ENCODE measurements around the gene KIF4A. TPM values are rescaled to one million over a fixed set of nuclear protein-coding genes. Genes with fewer than 3 reads are reported as not detected.

The KIF4A gene
- total and polyA plus RNA-seq, 9 of the 15 experiments (the other 6 are each of a cell fraction or from before 2014, with no cell fraction given) = 13.0 to 42.7 (median 35.9) TPM

DNA sequence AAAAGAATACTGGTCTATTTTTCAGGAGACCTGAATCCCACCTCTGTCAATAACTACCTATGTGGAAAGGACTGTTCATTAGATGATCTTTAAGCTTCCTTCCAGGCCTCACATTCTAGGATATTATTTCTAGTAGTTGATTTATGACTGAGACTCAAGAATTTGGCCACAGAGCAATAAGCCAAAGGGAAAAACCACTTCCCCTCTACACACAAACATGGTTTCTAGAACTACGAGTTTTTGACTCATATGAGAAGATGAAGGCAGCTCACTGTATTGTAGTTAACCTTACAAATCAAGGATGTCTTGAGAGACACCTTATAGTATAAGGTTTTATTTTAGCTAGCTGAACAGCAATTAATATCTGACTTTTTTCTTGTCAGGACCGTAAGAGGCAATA, 96.3 kb downstream of the KIF4A start:
- DNase-seq (ENCODE audit: extremely low read depth in 1 of 4, low spot score in 3 of 4) = no peak
- Histone ChIP-seq H3K36me3 (ENCODE audit: control insufficient read depth, insufficient read depth, low read length) (peaks cover 33% of the 10 kb centered on the region; the same call in 1 of the 3 replicates), H3K9me1 (ENCODE audit: control insufficient read depth, insufficient read depth, low read length) (no peaks in the 10 kb centered on the region), H3K27ac (ENCODE audit: extremely low read depth, low read depth, low read length) (no peak overlapping the region), H3K4me2 (ENCODE audit: insufficient read depth, low read length) (no peak overlapping the region), H3K4me1 (replicated peaks in 1 of 2; ENCODE audit: control insufficient read depth in 2 of 2, insufficient read depth in 2 of 2, low read length in 2 of 2) (no peaks in the 10 kb centered on the region), H3K9ac (ENCODE audit: insufficient read depth in 1 of 2, low read depth in 2 of 2, low read length in 2 of 2) (no peak overlapping the region), H3K79me2 (ENCODE audit: control insufficient read depth, insufficient read depth, low read length) (no peaks in the 10 kb centered on the region), H4K20me1 (replicated peaks; ENCODE audit: control insufficient read depth, insufficient read depth, low read length) (no peaks in the 10 kb centered on the region), H2AFZ (ENCODE audit: low read depth, low read length) (no peak overlapping the region), H3K9me3 (replicated peaks; ENCODE audit: control insufficient read depth, insufficient read depth, low read depth, low read length) (no peaks in the 10 kb centered on the region), H3K4me3 (no peak overlapping the region), H3K27me3 (ENCODE audit: control insufficient read depth in 2 of 2, insufficient read depth in 2 of 2, low read length in 2 of 2) (no peaks in the 10 kb centered on the region)
- ChIA-PET POLR2A (interaction anchor here (1.2 kb wide), 1 partner anchor 10 kb away, joined by 3 read pairs; no protein-coding TSS in a partner anchor), CTCF (ENCODE audit: low intra/inter-chr PET ratio) (no interaction called here)
- in situ Hi-C loops (cut with MboI) (no loop called here), intact Hi-C loops (cut with micrococcal nuclease) (no loop called here)
- WGBS (ENCODE audit: insufficient coverage, low coverage, missing lambda C conversion rate) = 81% methylated on average over 2 of the region's 2 CpGs
- TF ChIP-seq RFX5 (IDR thresholded peaks at IDR 0.05; ENCODE audit: low read depth, low read length) (no peak), POLR2AphosphoS5 (IDR thresholded peaks at IDR 0.05; ENCODE audit: control insufficient read depth, insufficient read depth, low read depth, low read length) (no peak), PRMT5 (CRISPR knock-in tag; IDR thresholded peaks at IDR 0.05) (no peak), THAP7 (CRISPR knock-in tag; IDR thresholded peaks at IDR 0.05) (no peak), NKRF (IDR thresholded peaks at IDR 0.05; ENCODE audit: borderline replicate concordance) (no peak), PURB (CRISPR knock-in tag; IDR thresholded peaks at IDR 0.05; ENCODE audit: low read depth) (no peak), PRPF4 (IDR thresholded peaks at IDR 0.05; ENCODE audit: insufficient read depth, low read depth, low read length, poor library complexity, severe bottlenecking) (no peak)
- TF ChIP-seq, protein P1, sequence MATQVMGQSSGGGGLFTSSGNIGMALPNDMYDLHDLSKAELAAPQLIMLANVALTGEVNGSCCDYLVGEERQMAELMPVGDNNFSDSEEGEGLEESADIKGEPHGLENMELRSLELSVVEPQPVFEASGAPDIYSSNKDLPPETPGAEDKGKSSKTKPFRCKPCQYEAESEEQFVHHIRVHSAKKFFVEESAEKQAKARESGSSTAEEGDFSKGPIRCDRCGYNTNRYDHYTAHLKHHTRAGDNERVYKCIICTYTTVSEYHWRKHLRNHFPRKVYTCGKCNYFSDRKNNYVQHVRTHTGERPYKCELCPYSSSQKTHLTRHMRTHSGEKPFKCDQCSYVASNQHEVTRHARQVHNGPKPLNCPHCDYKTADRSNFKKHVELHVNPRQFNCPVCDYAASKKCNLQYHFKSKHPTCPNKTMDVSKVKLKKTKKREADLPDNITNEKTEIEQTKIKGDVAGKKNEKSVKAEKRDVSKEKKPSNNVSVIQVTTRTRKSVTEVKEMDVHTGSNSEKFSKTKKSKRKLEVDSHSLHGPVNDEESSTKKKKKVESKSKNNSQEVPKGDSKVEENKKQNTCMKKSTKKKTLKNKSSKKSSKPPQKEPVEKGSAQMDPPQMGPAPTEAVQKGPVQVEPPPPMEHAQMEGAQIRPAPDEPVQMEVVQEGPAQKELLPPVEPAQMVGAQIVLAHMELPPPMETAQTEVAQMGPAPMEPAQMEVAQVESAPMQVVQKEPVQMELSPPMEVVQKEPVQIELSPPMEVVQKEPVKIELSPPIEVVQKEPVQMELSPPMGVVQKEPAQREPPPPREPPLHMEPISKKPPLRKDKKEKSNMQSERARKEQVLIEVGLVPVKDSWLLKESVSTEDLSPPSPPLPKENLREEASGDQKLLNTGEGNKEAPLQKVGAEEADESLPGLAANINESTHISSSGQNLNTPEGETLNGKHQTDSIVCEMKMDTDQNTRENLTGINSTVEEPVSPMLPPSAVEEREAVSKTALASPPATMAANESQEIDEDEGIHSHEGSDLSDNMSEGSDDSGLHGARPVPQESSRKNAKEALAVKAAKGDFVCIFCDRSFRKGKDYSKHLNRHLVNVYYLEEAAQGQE (IDR thresholded peaks at IDR 0.05; ENCODE audit: borderline replicate concordance) = no peak
- TF ChIP-seq, protein P1 (CRISPR knock-in tag; IDR thresholded peaks at IDR 0.05; ENCODE audit: low read depth) = no peak
- no peak for ATAC-seq
- no TSS peak for BruUV-seq (replicated peaks)
- FAIRE-seq = no peak

Measured in K562 (cell line).